Neuronal stem cell (in vitro differentiated cells): Measurements from ENCODE around the gene ABR.
"Not testable (repeated sequence)": the region's sequence is repeated elsewhere in the genome, so short reads cannot be mapped to it uniquely, and the experiment has no call there.

ENCODE experiments used
- DNase-seq: peaks from one replicate; pipeline ENCODE4 v3.0.0-alpha.2; 2013; ENCODE audit warnings: low spot score
- H2AFZ ChIP-seq: one replicate; pipeline ENCODE4 v1.6.1; 2013; ENCODE audit warnings: mild to moderate bottlenecking, low read length, inconsistent platforms
- H2AK5ac ChIP-seq: 2 replicates; pipeline ENCODE4 v1.6.1; 2013; ENCODE audit warnings: low read depth, mild to moderate bottlenecking, inconsistent platforms, low read length, moderate library complexity, mixed read lengths
- H2BK120ac ChIP-seq: 2 replicates; pipeline ENCODE4 v1.6.1; 2013; ENCODE audit warnings: low read depth, mild to moderate bottlenecking, inconsistent platforms, low read length, moderate library complexity, mixed read lengths
- H2BK12ac ChIP-seq: one replicate; pipeline ENCODE4 v1.6.1; 2013; ENCODE audit warnings: low read length, inconsistent platforms
- H2BK15ac ChIP-seq: 2 replicates; pipeline ENCODE4 v1.6.1; 2013; ENCODE audit warnings: mild to moderate bottlenecking, low read length, inconsistent platforms, mixed read lengths
- H2BK5ac ChIP-seq: one replicate; pipeline ENCODE4 v1.6.1; 2013; ENCODE audit warnings: inconsistent platforms, mild to moderate bottlenecking, low read length, moderate library complexity
- H3K14ac ChIP-seq: one replicate; pipeline ENCODE4 v1.6.1; 2013; ENCODE audit warnings: low read length, inconsistent platforms
- H3K18ac ChIP-seq: 2 replicates; pipeline ENCODE4 v1.6.1; 2013; ENCODE audit warnings: low read length, inconsistent platforms
- H3K23ac ChIP-seq: 2 replicates; pipeline ENCODE4 v1.6.1; 2013; ENCODE audit warnings: low read depth, mild to moderate bottlenecking, mixed read lengths, low read length, inconsistent platforms; ENCODE audit not compliant: poor library complexity
- H3K27ac ChIP-seq: replicated peaks from 3 replicates; pipeline ENCODE4 v1.5.1; 2013; ENCODE audit warnings: low read length, inconsistent platforms
- H3K27me3 ChIP-seq, 3 experiments: 2 replicates each; pipeline ENCODE4 v1.6.1; 2013; ENCODE audit warnings: low read length in 3 of 3, mild to moderate bottlenecking in 2 of 3, inconsistent platforms in 1 of 3, low read depth in 1 of 3, mixed read lengths in 1 of 3, moderate library complexity in 1 of 3; ENCODE audit not compliant: control insufficient read depth in 3 of 3, insufficient read depth in 3 of 3
- H3K36me3 ChIP-seq, 2 donors: replicated peaks in 1 of 2; 2 replicates each; pipeline ENCODE4 v1.6.1; 2013; ENCODE audit warnings: low read length in 2 of 2; ENCODE audit not compliant: control insufficient read depth in 2 of 2, insufficient read depth in 2 of 2
- H3K4ac ChIP-seq: 2 replicates; pipeline ENCODE4 v1.6.1; 2013; ENCODE audit warnings: inconsistent platforms, mild to moderate bottlenecking, low read length, moderate library complexity
- H3K4me1 ChIP-seq, 2 donors: 1 replicate in 1 of 2; 2 replicates in 1 of 2; pipeline ENCODE4 v1.6.1; 2013; ENCODE audit warnings: low read length in 2 of 2, low read depth in 1 of 2; ENCODE audit not compliant: control insufficient read depth in 2 of 2, insufficient read depth in 1 of 2
- H3K4me2 ChIP-seq: one replicate; pipeline ENCODE4 v1.6.1; 2013; ENCODE audit warnings: mild to moderate bottlenecking, low read length, inconsistent platforms; ENCODE audit not compliant: insufficient read depth, poor library complexity, severe bottlenecking
- H3K4me3 ChIP-seq, 2 donors: 2 replicates each; pipeline ENCODE4 v1.5.1; 2013; ENCODE audit warnings: low read length in 2 of 2, mild to moderate bottlenecking in 2 of 2, inconsistent platforms in 1 of 2, moderate library complexity in 1 of 2
- H3K79me1 ChIP-seq: one replicate; pipeline ENCODE4 v1.6.1; 2013; ENCODE audit warnings: low read depth, mild to moderate bottlenecking, inconsistent platforms, low read length, moderate library complexity
- H3K9ac ChIP-seq: one replicate; pipeline ENCODE4 v1.6.1; 2013; ENCODE audit warnings: mild to moderate bottlenecking, low read depth, low read length, inconsistent platforms; ENCODE audit not compliant: poor library complexity
- H3K9me3 ChIP-seq, 2 donors: replicated peaks in 1 of 2; 2 replicates each; pipeline versions ENCODE3 to v1.6.1; 2013; ENCODE audit warnings: low read length in 2 of 2, mild to moderate bottlenecking in 2 of 2, inconsistent platforms in 1 of 2, low read depth in 1 of 2, mixed read lengths in 1 of 2, moderate library complexity in 1 of 2; ENCODE audit not compliant: control insufficient read depth in 2 of 2, insufficient read depth in 1 of 2
- H4K8ac ChIP-seq: one replicate; pipeline ENCODE4 v1.6.1; 2013; ENCODE audit warnings: low read depth, mild to moderate bottlenecking, inconsistent platforms, low read length, moderate library complexity
- H4K91ac ChIP-seq: one replicate; pipeline ENCODE4 v1.6.1; 2013; ENCODE audit warnings: low read length, low read depth, mild to moderate bottlenecking, inconsistent platforms; ENCODE audit not compliant: poor library complexity
- WGBS, 2 donors: extraction: QIAGEN DNeasy Blood & Tissue Kit; methylation state at CpG; one replicate each; pipeline ENCODE4 v1.1.7; 2013; ENCODE audit warnings: missing lambda C conversion rate in 2 of 2, mixed read lengths in 1 of 2; ENCODE audit not compliant: insufficient read length in 2 of 2, insufficient replicate concordance in 1 of 2; ENCODE audit errors: extremely low coverage in 2 of 2; 5-methylcytosine and 5-hydroxymethylcytosine counted together

Gene ABR

GRCh38 chr17:1000597-1001461 lies 179.0 kb downstream of the ABR start:
- no CpG with 5 or more reads among the region's 15 CpGs for WGBS, 2 donors
- no peak overlapping the region for H2BK12ac ChIP-seq
- peaks cover 3% of the 10 kb centered on the region in 2 donors for H3K4me1 ChIP-seq
- no peak overlapping the region for H2BK15ac ChIP-seq
- no peaks in the 10 kb centered on the region for H3K27me3 ChIP-seq
- no peak overlapping the region for H3K4me3 ChIP-seq
- no peak overlapping the region for H4K8ac ChIP-seq
- H3K18ac ChIP-seq: no peak overlapping the region
- no peak overlapping the region for H3K23ac ChIP-seq
- no peak overlapping the region for H3K14ac ChIP-seq
- no peak for DNase-seq
- no peak overlapping the region for H3K4me2 ChIP-seq
- no peak overlapping the region for H3K4ac ChIP-seq
- no peak overlapping the region for H2AFZ ChIP-seq
- no peak overlapping the region for H3K27ac ChIP-seq
- H3K9ac ChIP-seq: no peak overlapping the region
- H2BK120ac ChIP-seq: no peak overlapping the region
- H3K9me3 ChIP-seq: no peaks in the 10 kb centered on the region
- H2AK5ac ChIP-seq: no peak overlapping the region
- peaks cover 4% of the 10 kb centered on the region for H3K79me1 ChIP-seq
- H3K36me3 ChIP-seq: peaks cover 46 to 66% of the 10 kb centered on the region in 2 donors
- H2BK5ac ChIP-seq: no peak overlapping the region
- H4K91ac ChIP-seq: no peak overlapping the region

GRCh38 chr17:998111-998510 lies 181.7 kb downstream of the ABR start:
- no peak overlapping the region for H3K4ac ChIP-seq
- peaks cover 27 to 39% of the 10 kb centered on the region in 2 donors for H3K36me3 ChIP-seq
- no peak overlapping the region for H3K23ac ChIP-seq
- no peak overlapping the region for H2AK5ac ChIP-seq
- no peak overlapping the region for H3K14ac ChIP-seq
- no peak overlapping the region for H4K8ac ChIP-seq
- no peak overlapping the region for H2AFZ ChIP-seq
- H2BK5ac ChIP-seq: no peak overlapping the region
- H3K4me1 ChIP-seq: peaks cover 3% of the 10 kb centered on the region in 2 donors
- no peak overlapping the region for H2BK12ac ChIP-seq
- H4K91ac ChIP-seq: no peak overlapping the region
- no peak for DNase-seq
- H3K27ac ChIP-seq: no peak overlapping the region
- no peak overlapping the region for H2BK15ac ChIP-seq
- no peak overlapping the region for H3K4me2 ChIP-seq
- no peak overlapping the region for H3K9ac ChIP-seq
- H3K79me1 ChIP-seq: peaks cover 4% of the 10 kb centered on the region
- H3K18ac ChIP-seq: no peak overlapping the region
- no peaks in the 10 kb centered on the region for H3K9me3 ChIP-seq
- WGBS, 2 donors: no CpG with 5 or more reads among the region's 2 CpGs
- no peak overlapping the region for H2BK120ac ChIP-seq
- H3K4me3 ChIP-seq: peak overlapping the region in 1 of 2 donors; percentile 100
- no peaks in the 10 kb centered on the region for H3K27me3 ChIP-seq

GRCh38 chr17:996554-997344 lies 183.0 kb downstream of the ABR start, which contains the start of gene TIMM22:
TSS of gene TIMM22 (plus strand) at chr17:997129. CDS start at chr17:997143, 14 bp downstream.
- no peak within 1 kb of the TSS for H2BK12ac ChIP-seq
- peak within 1 kb of the TSS; percentile 94 for H3K23ac ChIP-seq
- peaks cover 15 to 25% of the 10 kb centered on the region in 2 donors for H3K36me3 ChIP-seq
- H3K4me3 ChIP-seq: peak within 1 kb of the TSS; percentile 93 to 100
- H2BK5ac ChIP-seq: peak within 1 kb of the TSS; percentile 45
- peaks cover 3% of the 10 kb centered on the region in 2 donors for H3K4me1 ChIP-seq
- H3K14ac ChIP-seq: peak within 1 kb of the TSS; percentile 98
- H3K4me2 ChIP-seq: peak within 1 kb of the TSS; percentile 74
- no CpG with 5 or more reads among the region's 71 CpGs for WGBS, 2 donors
- H4K8ac ChIP-seq: no peak within 1 kb of the TSS
- H3K9me3 ChIP-seq: no peaks in the 10 kb centered on the region
- peak within 1 kb of the TSS; percentile 90 for H2AK5ac ChIP-seq
- H3K4ac ChIP-seq: no peak within 1 kb of the TSS
- H2BK120ac ChIP-seq: peak within 1 kb of the TSS; percentile 6
- peak within 1 kb of the TSS; percentile 94 for H3K18ac ChIP-seq
- H3K79me1 ChIP-seq: peaks cover 4% of the 10 kb centered on the region
- DNase-seq: peak; percentile 98
- H3K27ac ChIP-seq: peak within 1 kb of the TSS; percentile 53
- H3K27me3 ChIP-seq: no peaks in the 10 kb centered on the region
- H4K91ac ChIP-seq: no peak within 1 kb of the TSS
- H2AFZ ChIP-seq: peak within 1 kb of the TSS; percentile 100
- peak within 1 kb of the TSS; percentile 28 for H2BK15ac ChIP-seq
- H3K9ac ChIP-seq: peak within 1 kb of the TSS; percentile 99

GRCh38 chr17:995324-995723 lies 184.5 kb downstream of the ABR start:
- H4K91ac ChIP-seq, H2BK120ac ChIP-seq, H3K9me3 ChIP-seq, H4K8ac ChIP-seq, H3K27me3 ChIP-seq, H2BK5ac ChIP-seq, H3K27ac ChIP-seq, H2BK12ac ChIP-seq, H3K4me3 ChIP-seq, H2BK15ac ChIP-seq, H3K14ac ChIP-seq, H3K79me1 ChIP-seq, H2AFZ ChIP-seq, H3K4me1 ChIP-seq, H3K4me2 ChIP-seq, H3K4ac ChIP-seq, H3K18ac ChIP-seq, H2AK5ac ChIP-seq, H3K9ac ChIP-seq, H3K23ac ChIP-seq, DNase-seq: not testable (repeated sequence)
- peaks cover 6 to 11% of the 10 kb centered on the region in 2 donors for H3K36me3 ChIP-seq
- no CpG with 5 or more reads among the region's 8 CpGs for WGBS, 2 donors
